HG03135 (cell line): ENCODE measurements around the gene CHST1.

Source experiments
- ATAC-seq: cut with Tn5 transposase; IDR thresholded peaks from one replicate; pipeline ENCODE4 v1.9.1; 2021; ENCODE audit warnings: mild to moderate bottlenecking, moderate library complexity; ENCODE audit not compliant: unreplicated experiment

CHST1 gene

GRCh38 chr11:45609902-45610301, 55.5 kb downstream of the CHST1 start:
- no peak for ATAC-seq

- ATAC-seq = no peak
Observed at GRCh38 chr11:45609337-45609736, 56.1 kb downstream of the CHST1 start.

DNA sequence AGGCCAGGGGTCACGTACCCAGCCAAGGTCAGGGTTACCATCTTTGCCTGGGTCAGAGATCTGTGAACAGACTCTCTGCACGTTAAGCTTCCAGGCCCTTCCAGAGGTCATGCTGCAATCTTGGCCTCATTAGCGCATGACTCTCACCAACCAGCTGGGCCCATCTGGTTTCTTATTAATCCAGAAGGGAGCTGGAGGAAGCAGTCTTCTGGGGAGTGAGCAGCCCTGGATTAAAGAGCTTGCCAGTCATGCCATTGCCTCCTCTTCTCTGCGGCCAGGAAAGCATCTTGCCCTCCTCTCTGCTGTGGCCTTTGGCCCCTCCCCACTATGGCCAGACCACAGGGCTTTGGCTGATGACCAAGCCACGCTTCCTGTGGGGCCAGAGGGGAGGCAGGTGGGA, 57.4 kb downstream of the CHST1 start:
- ATAC-seq = no peak

DNA sequence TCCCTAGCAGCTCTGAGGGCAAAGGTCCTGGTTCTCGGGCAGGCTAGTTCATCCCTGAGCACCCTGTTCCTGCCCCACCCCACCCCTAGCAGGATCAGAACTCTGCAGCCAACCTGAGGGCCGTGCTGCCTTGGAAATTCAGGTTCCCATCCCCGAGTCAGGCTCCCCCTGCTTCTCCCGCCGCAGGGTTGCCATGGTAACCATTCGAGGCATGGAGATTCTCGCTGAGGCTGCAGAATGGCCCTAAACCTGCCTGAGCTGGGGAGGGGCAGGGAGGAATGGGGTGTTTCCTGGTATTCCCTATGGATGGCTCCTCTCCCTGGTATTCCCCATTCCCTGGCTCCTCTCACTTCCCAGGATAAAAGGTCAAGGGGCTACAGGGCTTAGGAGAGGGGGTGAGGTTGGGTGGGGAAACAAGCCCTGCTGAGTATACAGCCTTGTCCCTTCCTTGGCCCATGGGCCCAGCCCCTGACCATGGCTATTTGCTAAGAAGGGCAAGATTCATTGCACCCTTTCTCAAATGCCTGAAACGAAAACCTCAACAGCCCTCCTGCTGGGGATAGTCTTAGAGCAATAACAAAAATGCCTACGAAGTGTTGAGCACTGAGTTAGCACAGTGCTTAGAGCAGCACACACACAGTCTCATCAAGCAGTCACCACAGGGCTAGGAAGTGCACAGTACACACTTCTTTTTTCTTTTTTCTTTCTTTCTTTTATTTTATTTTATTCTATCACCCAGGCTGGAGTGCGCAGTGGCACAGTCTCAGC, 58.7 kb downstream of the CHST1 start:
- ATAC-seq = no peak

- no peak for ATAC-seq
Observed at GRCh38 chr11:45605051-45605450, 60.4 kb downstream of the CHST1 start.

DNA sequence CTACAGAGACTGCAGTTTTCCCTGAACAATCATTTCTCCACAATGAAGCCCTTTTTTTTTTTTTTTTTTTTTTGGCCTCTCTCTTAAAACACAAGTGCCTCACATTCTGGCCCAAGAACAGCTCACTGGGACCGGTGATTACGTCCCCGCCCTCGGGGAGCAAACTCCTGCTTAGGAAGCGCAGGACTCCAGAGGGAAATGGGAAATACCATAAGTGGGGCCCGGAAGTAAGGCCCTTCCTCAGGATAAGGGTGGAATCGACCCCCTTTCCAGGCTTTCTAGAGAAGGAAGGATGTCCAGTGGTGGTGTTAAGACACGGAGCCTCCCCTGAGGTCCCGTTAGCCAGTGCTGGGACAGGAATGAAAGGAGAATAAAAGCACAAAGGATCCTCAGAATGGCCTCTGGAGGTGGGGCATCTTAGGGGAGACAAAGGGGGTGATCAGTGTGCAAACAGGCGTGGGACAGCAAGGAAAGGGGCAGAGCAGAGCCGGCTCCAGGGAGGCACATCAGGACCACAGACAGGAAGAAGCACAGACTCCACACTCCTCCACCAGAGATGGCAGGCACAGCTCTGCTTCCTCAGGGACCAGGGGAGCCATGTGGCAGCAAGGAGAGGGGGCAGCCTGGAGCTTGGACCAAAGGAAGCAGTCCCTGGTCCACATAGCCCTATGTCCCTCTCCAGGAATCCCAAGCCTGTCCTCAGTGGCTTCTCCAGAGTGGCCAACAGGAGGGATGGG, 61.3 kb downstream of the CHST1 start:
- no peak for ATAC-seq

DNA sequence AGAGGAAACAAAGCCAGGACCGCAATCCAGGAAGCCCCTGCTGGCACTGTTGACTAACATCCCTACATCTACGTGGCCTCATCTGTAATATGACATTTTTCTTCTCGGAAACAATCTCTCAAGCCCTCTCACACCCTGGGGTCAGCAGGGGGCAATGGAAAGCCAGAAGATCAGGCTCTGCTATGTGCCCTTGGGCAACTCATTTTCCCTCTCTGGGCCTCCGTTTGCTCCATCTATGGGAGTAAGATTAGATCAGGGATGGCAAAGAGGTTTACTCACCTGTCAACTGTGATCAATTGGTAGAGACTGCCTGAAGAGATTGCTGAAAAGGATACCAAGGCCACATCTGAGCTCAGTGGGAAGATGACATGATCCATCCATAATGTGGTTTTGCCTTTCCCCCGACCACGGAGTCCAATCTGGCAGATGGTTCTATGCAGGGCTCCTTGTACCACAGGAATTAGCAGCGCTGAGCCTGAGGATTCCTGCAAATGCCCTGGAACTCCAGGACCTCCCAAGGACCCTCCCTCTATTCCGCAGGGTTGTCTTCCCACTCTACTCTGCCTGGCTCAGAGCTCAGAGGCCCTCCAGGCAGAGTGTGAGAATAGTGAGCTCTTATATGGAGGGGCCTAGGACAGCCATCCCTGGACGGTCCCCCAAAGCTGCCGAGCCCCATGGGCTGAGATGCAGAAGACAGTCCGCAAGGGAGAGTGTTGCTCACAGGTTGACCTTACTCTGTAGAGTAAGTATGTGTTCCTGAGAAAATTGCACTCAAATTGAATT, 66.1 kb downstream of the CHST1 start:
- no peak for ATAC-seq
